Transverse colon (tissue), 4 donors: ENCODE data around the gene LARP4B. TPM values are rescaled to one million over a fixed set of nuclear protein-coding genes. Genes with fewer than 3 reads are reported as not detected.

ENCODE experiments used
- DNase-seq: peaks from one replicate; pipeline ENCODE4 v3.0.0-alpha.2; 2019
- H3K27ac ChIP-seq, 4 donors: fragments of 200-600 bp; sonication (generic); 2 replicates each; pipeline ENCODE4 v1.5.1; 2016 to 2018; ENCODE audit warnings: inconsistent platforms in 4 of 4
- H3K27me3 ChIP-seq: fragments of 200-600 bp; sonication (generic); 2 replicates; pipeline ENCODE4 v1.5.1; 2017; ENCODE audit warnings: inconsistent platforms
- H3K36me3 ChIP-seq, 4 donors: fragments of 200-600 bp; sonication (generic); 2 replicates each; pipeline ENCODE4 v1.5.1; 2017 to 2019; ENCODE audit warnings: inconsistent platforms in 4 of 4
- H3K4me1 ChIP-seq, 4 donors: fragments of 200-600 bp; sonication (generic); 2 replicates each; pipeline ENCODE4 v1.5.1; 2017 to 2020; ENCODE audit warnings: inconsistent platforms in 4 of 4
- H3K4me3 ChIP-seq, 4 donors: fragments of 200-600 bp; sonication (generic); 1 replicate in 1 of 4; 2 replicates in 3 of 4; pipeline versions ENCODE4 v1.5.1 to v1.6.1; 2017 to 2019; ENCODE audit warnings: inconsistent platforms in 4 of 4
- H3K9me3 ChIP-seq, 2 donors: fragments of 200-600 bp; sonication (generic); 2 replicates each; pipeline ENCODE4 v1.5.1; 2017 to 2019; ENCODE audit warnings: inconsistent platforms in 2 of 2
- CTCF ChIP-seq, 5 experiments: fragments of 200-600 bp in 3 of 5; fragments of 450-650 bp in 2 of 5; sonication (generic) in 3 of 5; IDR thresholded peaks; 1 replicate in 2 of 5; 2 replicates in 3 of 5; pipeline ENCODE4 v1.5.1; 2016 to 2017; ENCODE audit warnings: antibody characterized with exemption in 5 of 5, inconsistent platforms in 3 of 5, mild to moderate bottlenecking in 2 of 5, moderate library complexity in 1 of 5
- EP300 ChIP-seq: sonication (generic); formaldehyde crosslinking; IDR thresholded peaks from one replicate; pipeline ENCODE4 v1.6.1; 2017; ENCODE audit warnings: antibody characterized with exemption, low read depth
- POLR2A ChIP-seq: fragments of 450-650 bp; IDR thresholded peaks from one replicate; pipeline ENCODE4 v1.6.1; 2016; ENCODE audit warnings: antibody characterized with exemption, mild to moderate bottlenecking, moderate library complexity
- POLR2AphosphoS5 ChIP-seq, 3 donors: sonication (generic); formaldehyde crosslinking; IDR thresholded peaks; one replicate each; pipeline ENCODE4 v1.6.1; 2016; ENCODE audit warnings: antibody characterized with exemption in 3 of 3
- WGBS, 2 donors: methylation state at CpG; one replicate each; pipeline ENCODE4 v1.1.5; 2018; ENCODE audit warnings: low coverage in 1 of 2; 5-methylcytosine and 5-hydroxymethylcytosine counted together
- in situ Hi-C, 4 donors: fragments of 200-750 bp; cut with MboI; loops; one replicate each; pipeline versions ENCODE4 v1.15.0 to v1.15.1; 2017; ENCODE audit warnings: low sequenced_read_pairs in 3 of 4, low pct_ligation_motif_present in 1 of 4, low pct_unique_long_range_greater_than_20kb in 1 of 4
- intact Hi-C: fragments of 100-400 bp; cut with DNase I; formaldehyde crosslinking; loops from one replicate; pipeline ENCODE4 v1.15.1; 2023; ENCODE audit warnings: low total_unique reads
- total RNA-seq, 4 donors: library from RNA; depleted of rRNA; stranded (reverse); fragments of >200 nt; gene quantifications; one replicate each; pipeline ENCODE4 v1.1.0, GENCODE V29; 2016

Gene LARP4B
- total RNA-seq, 4 donors from 2014 or later: 89.2 to 148 (median 96.4) TPM

- TF ChIP-seq EP300 (no peak), POLR2AphosphoS5 (IDR thresholded peaks at IDR 0.05) (no peak), CTCF (IDR thresholded peaks at IDR 0.05) (no peak), POLR2A (no peak)
- no peaks in the 10 kb centered on the region for H3K27me3 ChIP-seq
- H3K4me3 ChIP-seq: no peak overlapping the region
- intact Hi-C loops: no loop called here
- H3K36me3 ChIP-seq: peaks cover 0 to 77% (median 29%) of the 10 kb centered on the region in 4 donors
- no peaks in the 10 kb centered on the region for H3K4me1 ChIP-seq
- in situ Hi-C loops: no loop called here
- WGBS, 2 donors: 94 to 100% methylated on average over 1 to 10 of the region's 10 CpGs
- no peak for DNase-seq
- H3K9me3 ChIP-seq: no peaks in the 10 kb centered on the region
- H3K27ac ChIP-seq: no peak overlapping the region
Observed at GRCh38 chr10:816958-817357, 114.5 kb downstream of the LARP4B start.

DNA sequence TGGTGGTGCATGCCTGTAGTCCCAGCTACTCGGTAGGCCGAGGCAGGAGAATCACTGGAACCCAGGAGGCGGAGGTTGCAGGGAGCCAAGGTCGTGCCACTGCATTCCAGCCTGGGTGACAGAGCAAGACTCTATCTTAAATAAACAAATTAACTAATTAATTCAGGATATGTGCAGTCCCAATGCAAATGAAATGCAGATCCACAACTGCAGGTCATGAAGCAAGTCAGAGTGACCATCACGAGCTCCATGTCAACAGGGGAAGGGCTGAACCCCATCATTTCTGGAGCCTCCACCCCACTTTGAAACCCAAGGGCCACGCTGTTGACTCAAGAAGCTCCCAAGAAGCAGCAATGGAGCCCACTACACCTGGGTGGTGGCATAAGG is 115.4 kb downstream of the LARP4B start:
- in situ Hi-C loops (no loop called here), intact Hi-C loops (no loop called here)
- H3K36me3 ChIP-seq: peaks cover 0 to 83% (median 31%) of the 10 kb centered on the region in 4 donors

GRCh38 chr10:815338-816090 is 116.0 kb downstream of the LARP4B start:
- no peak overlapping the region for H3K27ac ChIP-seq
- intact Hi-C loops: no loop called here
- no peak overlapping the region for H3K4me3 ChIP-seq
- H3K36me3 ChIP-seq: peaks cover 0 to 78% (median 29%) of the 10 kb centered on the region in 4 donors
- H3K27me3 ChIP-seq: no peaks in the 10 kb centered on the region
- 93% methylated on average over 6 to 19 of the region's 19 CpGs for WGBS, 2 donors
- TF ChIP-seq CTCF (IDR thresholded peaks at IDR 0.05) (no peak), EP300 (no peak), POLR2A (no peak), POLR2AphosphoS5 (IDR thresholded peaks at IDR 0.05) (no peak)
- no peaks in the 10 kb centered on the region for H3K9me3 ChIP-seq
- in situ Hi-C loops: no loop called here
- no peak for DNase-seq
- no peaks in the 10 kb centered on the region for H3K4me1 ChIP-seq

More for the DNA sequence above, 115.4 kb downstream of the LARP4B start:
- Histone ChIP-seq H3K4me1 (no peaks in the 10 kb centered on the region), H3K27ac (no peak overlapping the region), H3K9me3 (no peaks in the 10 kb centered on the region), H3K27me3 (no peaks in the 10 kb centered on the region), H3K4me3 (no peak overlapping the region)
- no peak for TF ChIP-seq CTCF (IDR thresholded peaks at IDR 0.05)
- no peak for DNase-seq
- WGBS, 2 donors: 100% methylated on average over 6 of the region's 6 CpGs; no CpG with 5 or more reads in 1 of the 2 donors

DNA sequence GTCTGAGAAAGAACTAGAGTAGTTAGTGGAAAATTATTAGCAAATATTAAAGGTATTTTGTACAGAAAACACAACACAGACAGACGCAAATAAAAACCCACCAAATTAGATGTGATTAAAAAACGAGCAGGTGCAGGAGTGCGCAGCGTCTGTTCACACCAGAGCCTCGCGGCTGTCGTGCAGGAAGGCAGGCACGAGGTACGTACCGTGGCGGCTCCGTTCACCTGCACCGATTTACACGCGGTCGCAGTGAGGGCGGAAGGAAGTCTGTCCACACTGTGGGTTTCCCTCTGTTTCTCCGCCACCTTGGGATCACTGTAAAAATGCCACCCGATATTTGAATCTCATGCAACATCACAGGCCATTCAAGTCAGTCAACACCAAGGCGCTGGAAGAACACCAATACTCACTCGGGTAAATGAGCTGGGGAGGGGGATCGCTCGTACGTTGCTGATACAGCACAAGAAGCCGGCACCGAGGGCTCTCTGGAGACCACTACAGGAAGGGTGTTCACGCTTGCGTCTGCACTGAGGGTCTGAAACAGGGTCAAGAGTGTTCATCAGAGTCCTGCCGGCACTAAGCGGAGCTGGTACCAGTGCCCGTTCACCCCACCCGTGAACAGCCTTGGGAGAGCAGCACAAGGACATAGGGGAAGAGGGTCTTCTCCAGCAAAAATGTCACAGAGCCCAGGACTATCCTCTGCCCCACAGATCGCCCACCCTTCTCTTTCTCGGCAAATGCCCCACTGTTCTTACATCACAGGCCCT is 116.8 kb downstream of the LARP4B start:
- Histone ChIP-seq H3K9me3 (no peaks in the 10 kb centered on the region), H3K4me3 (no peak overlapping the region), H3K27ac (no peak overlapping the region), H3K36me3 (peaks cover 0 to 72% (median 28%) of the 10 kb centered on the region in 4 donors), H3K27me3 (no peaks in the 10 kb centered on the region), H3K4me1 (no peaks in the 10 kb centered on the region)
- intact Hi-C loops: no loop called here
- in situ Hi-C loops: no loop called here
- TF ChIP-seq POLR2A (no peak), CTCF (IDR thresholded peaks at IDR 0.05) (no peak), EP300 (no peak), POLR2AphosphoS5 (IDR thresholded peaks at IDR 0.05) (no peak)
- WGBS, 2 donors: 95% methylated on average over 18 to 34 of the region's 34 CpGs
- DNase-seq: no peak
